Natural killer cell (primary cell): Measurements from ENCODE around the gene XAB2. TPM values are rescaled to one million over a fixed set of nuclear protein-coding genes. Genes with fewer than 3 reads are reported as not detected.

Experiments used
- ATAC-seq, 3 donors: fragments of 150-1000 bp in 2 of 3; fragments of 200-7000 bp in 1 of 3; cut with Tn5 transposase; 1 replicate in 1 of 3; 2 replicates in 2 of 3; pipeline ENCODE4 v1.10.0; 2021; ENCODE audit warnings: mild to moderate bottlenecking in 2 of 3, moderate library complexity in 2 of 3
- DNase-seq, 2 donors: peaks; one replicate each; pipeline versions ENCODE4 v3.0.0 to v3.0.0-alpha.2; 2013 to 2021; ENCODE audit warnings: mixed read lengths in 1 of 2
- H3K27ac ChIP-seq: one replicate; pipeline ENCODE4 v1.5.1; 2013; ENCODE audit warnings: mild to moderate bottlenecking, low read length
- H3K27me3 ChIP-seq: one replicate; pipeline ENCODE4 v1.6.1; 2013; ENCODE audit warnings: low read length; ENCODE audit not compliant: control insufficient read depth, insufficient read depth
- H3K36me3 ChIP-seq: one replicate; pipeline ENCODE4 v1.6.1; 2013; ENCODE audit warnings: low read length; ENCODE audit not compliant: control insufficient read depth, insufficient read depth
- H3K4me1 ChIP-seq: one replicate; pipeline ENCODE4 v1.6.1; 2013; ENCODE audit warnings: low read length; ENCODE audit not compliant: control insufficient read depth, insufficient read depth
- H3K4me3 ChIP-seq: one replicate; pipeline ENCODE4 v1.5.1; 2013; ENCODE audit warnings: low read length
- H3K9me3 ChIP-seq: one replicate; pipeline ENCODE4 v1.6.1; 2013; ENCODE audit warnings: low read length; ENCODE audit not compliant: control insufficient read depth, insufficient read depth
- H3K27ac Mint-ChIP-seq, 2 donors: one replicate each; pipeline ENCODE4 v1.8.0; 2022; ENCODE audit warnings: mild to moderate bottlenecking in 2 of 2, mixed read lengths in 2 of 2, moderate library complexity in 1 of 2
- H3K27me3 Mint-ChIP-seq, 2 donors: one replicate each; pipeline ENCODE4 v1.8.0; 2022; ENCODE audit warnings: low read depth in 2 of 2, mixed read lengths in 2 of 2
- H3K36me3 Mint-ChIP-seq: one replicate; pipeline ENCODE4 v1.8.0; 2022; ENCODE audit warnings: mixed read lengths
- H3K4me1 Mint-ChIP-seq, 2 donors: one replicate each; pipeline ENCODE4 v1.8.0; 2022; ENCODE audit warnings: mixed read lengths in 2 of 2
- H3K4me3 Mint-ChIP-seq: one replicate; pipeline ENCODE4 v1.8.0; 2022; ENCODE audit warnings: mild to moderate bottlenecking, moderate library complexity, mixed read lengths
- H3K9me3 Mint-ChIP-seq, 2 donors: one replicate each; pipeline ENCODE4 v1.8.0; 2022; ENCODE audit warnings: mixed read lengths in 2 of 2
- WGBS: methylation state at CpG from one replicate; pipeline ENCODE4 v1.1.7; 2013; ENCODE audit warnings: missing lambda C conversion rate; ENCODE audit not compliant: insufficient coverage; 5-methylcytosine and 5-hydroxymethylcytosine counted together
- intact Hi-C: fragments of 100-400 bp; cut with micrococcal nuclease; formaldehyde crosslinking; loops from one replicate; pipeline ENCODE4 v1.14.2; 2022
- total RNA-seq, 4 donors: library from RNA; stranded (reverse); fragments of 120-200 nt in 1 of 4; gene quantifications; one replicate each; pipeline versions ENCODE4 v1.2.3 to v1.2.4, GENCODE V29; 2013 to 2022
- TF ChIP-seq, protein P1 (sequence below): fragments of 200-600 bp; IDR thresholded peaks from one replicate; pipeline ENCODE4 v1.8.0; 2022; ENCODE audit warnings: antibody characterized with exemption

The XAB2 gene
- total RNA-seq, 3 donors from 2014 or later (not counting 1 experiment from before 2014, with no cell fraction given) = 60.2 to 70.8 (median 67.7) TPM

GRCh38 chr19:7643031-7643415 is 13.7 kb upstream of the XAB2 start:
- TF ChIP-seq, protein P1, sequence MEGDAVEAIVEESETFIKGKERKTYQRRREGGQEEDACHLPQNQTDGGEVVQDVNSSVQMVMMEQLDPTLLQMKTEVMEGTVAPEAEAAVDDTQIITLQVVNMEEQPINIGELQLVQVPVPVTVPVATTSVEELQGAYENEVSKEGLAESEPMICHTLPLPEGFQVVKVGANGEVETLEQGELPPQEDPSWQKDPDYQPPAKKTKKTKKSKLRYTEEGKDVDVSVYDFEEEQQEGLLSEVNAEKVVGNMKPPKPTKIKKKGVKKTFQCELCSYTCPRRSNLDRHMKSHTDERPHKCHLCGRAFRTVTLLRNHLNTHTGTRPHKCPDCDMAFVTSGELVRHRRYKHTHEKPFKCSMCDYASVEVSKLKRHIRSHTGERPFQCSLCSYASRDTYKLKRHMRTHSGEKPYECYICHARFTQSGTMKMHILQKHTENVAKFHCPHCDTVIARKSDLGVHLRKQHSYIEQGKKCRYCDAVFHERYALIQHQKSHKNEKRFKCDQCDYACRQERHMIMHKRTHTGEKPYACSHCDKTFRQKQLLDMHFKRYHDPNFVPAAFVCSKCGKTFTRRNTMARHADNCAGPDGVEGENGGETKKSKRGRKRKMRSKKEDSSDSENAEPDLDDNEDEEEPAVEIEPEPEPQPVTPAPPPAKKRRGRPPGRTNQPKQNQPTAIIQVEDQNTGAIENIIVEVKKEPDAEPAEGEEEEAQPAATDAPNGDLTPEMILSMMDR = no peak
- 92% methylated on average over 7 of the region's 8 CpGs for WGBS
- peaks cover 23% of the 10 kb centered on the region for H3K36me3 ChIP-seq
- H3K4me3 Mint-ChIP-seq = no peak overlapping the region
- H3K27me3 ChIP-seq = no peaks in the 10 kb centered on the region
- peaks cover 26% of the 10 kb centered on the region for H3K4me1 ChIP-seq
- peaks cover 8 to 31% of the 10 kb centered on the region in 2 donors for H3K4me1 Mint-ChIP-seq
- H3K4me3 ChIP-seq = no peak overlapping the region
- DNase-seq (no peak), ATAC-seq (no peak)
- peaks cover 0 to 2% of the 10 kb centered on the region in 2 donors for H3K9me3 Mint-ChIP-seq
- intact Hi-C loops = no loop called here
- no peaks in the 10 kb centered on the region for H3K27me3 Mint-ChIP-seq
- peak overlapping the region in 1 of 2 donors; percentile 62 for H3K27ac Mint-ChIP-seq
- no peaks in the 10 kb centered on the region for H3K36me3 Mint-ChIP-seq
- no peaks in the 10 kb centered on the region for H3K9me3 ChIP-seq
- no peak overlapping the region for H3K27ac ChIP-seq

- Histone ChIP-seq H3K4me1 (peaks cover 31% of the 10 kb centered on the region), H3K4me3 (no peak overlapping the region), H3K9me3 (no peaks in the 10 kb centered on the region), H3K27ac (no peak overlapping the region), H3K36me3 (peaks cover 23% of the 10 kb centered on the region), H3K27me3 (no peaks in the 10 kb centered on the region)
- TF ChIP-seq, protein P1 = no peak
- Mint-ChIP-seq H3K27me3 (no peaks in the 10 kb centered on the region), H3K36me3 (no peaks in the 10 kb centered on the region), H3K4me3 (no peak overlapping the region), H3K4me1 (peaks cover 13 to 36% of the 10 kb centered on the region in 2 donors), H3K27ac (peak overlapping the region in 1 of 2 donors; percentile 62), H3K9me3 (peaks cover 0 to 2% of the 10 kb centered on the region in 2 donors)
- 97% methylated on average over 27 of the region's 27 CpGs for WGBS
- intact Hi-C loops = no loop called here
- DNase-seq (no peak), ATAC-seq (no peak)
Measured at GRCh38 chr19:7642295-7643030, 13.1 kb upstream of the XAB2 start.

DNA sequence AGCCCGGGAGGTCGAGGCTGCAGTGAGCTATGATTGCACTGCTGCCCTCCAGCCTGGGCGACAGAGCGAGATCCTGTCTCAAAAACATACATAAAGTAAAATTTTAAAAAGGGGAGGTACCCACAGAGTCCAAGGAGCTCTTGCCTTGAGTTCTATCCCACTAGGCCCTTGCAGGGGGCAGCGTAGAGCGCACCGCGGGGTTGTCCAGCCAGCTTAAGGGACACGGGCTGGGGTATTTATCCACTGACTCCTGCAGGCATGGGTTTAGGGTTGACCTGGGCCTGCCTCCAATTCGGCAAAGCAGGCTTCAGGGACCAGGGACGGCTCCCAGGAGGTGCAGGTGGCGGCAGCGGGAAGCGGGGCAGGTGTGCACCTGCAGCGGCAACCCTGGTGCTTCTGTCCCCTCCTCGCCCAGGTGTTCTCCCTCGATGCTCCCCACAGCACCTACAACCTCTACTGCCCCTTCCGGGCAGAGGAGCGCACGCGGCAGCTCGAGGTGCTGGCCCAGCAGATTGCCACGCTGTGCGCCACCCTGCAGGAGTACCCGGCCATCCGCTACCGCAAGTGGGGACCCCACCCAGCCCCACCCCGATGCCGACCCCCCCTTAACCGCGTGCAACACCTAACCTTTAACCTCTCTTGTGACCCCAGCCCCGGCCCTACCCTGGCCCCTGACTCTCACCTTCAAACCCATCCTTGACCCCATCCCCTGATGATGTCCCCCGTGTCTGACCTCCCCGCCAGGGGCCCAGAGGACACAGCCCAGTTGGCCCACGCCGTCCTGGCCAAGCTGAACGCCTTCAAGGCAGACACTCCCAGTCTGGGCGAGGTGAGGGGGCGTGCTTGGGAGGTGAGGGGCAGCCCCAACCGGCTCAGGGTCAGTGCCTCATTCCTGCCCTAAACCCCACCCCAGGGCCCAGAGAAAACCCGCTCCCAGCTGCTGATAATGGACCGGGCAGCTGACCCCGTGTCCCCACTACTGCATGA is 12.2 kb upstream of the XAB2 start:
- Histone ChIP-seq H3K4me3 (no peak overlapping the region), H3K36me3 (peaks cover 20% of the 10 kb centered on the region), H3K4me1 (peaks cover 37% of the 10 kb centered on the region), H3K27ac (no peak overlapping the region), H3K27me3 (no peaks in the 10 kb centered on the region), H3K9me3 (no peaks in the 10 kb centered on the region)
- peaks cover 0 to 2% of the 10 kb centered on the region in 2 donors for H3K9me3 Mint-ChIP-seq
- ATAC-seq (no peak), DNase-seq (no peak)
- H3K27ac Mint-ChIP-seq = no peak overlapping the region
- 95% methylated on average over 41 of the region's 43 CpGs for WGBS
- intact Hi-C loops = no loop called here
- no peaks in the 10 kb centered on the region for H3K27me3 Mint-ChIP-seq
- H3K4me3 Mint-ChIP-seq = no peak overlapping the region
- H3K36me3 Mint-ChIP-seq = no peaks in the 10 kb centered on the region
- TF ChIP-seq, protein P1 = no peak
- H3K4me1 Mint-ChIP-seq = peaks cover 14 to 38% of the 10 kb centered on the region in 2 donors
